NCI-H2107 (cell line): Measurements from ENCODE around the gene EPHB2.

Source experiments
- DNase-seq: peaks from one replicate; lab custom pipeline; 2025; lab: John Stamatoyannopoulos, UW

Gene EPHB2

DNA sequence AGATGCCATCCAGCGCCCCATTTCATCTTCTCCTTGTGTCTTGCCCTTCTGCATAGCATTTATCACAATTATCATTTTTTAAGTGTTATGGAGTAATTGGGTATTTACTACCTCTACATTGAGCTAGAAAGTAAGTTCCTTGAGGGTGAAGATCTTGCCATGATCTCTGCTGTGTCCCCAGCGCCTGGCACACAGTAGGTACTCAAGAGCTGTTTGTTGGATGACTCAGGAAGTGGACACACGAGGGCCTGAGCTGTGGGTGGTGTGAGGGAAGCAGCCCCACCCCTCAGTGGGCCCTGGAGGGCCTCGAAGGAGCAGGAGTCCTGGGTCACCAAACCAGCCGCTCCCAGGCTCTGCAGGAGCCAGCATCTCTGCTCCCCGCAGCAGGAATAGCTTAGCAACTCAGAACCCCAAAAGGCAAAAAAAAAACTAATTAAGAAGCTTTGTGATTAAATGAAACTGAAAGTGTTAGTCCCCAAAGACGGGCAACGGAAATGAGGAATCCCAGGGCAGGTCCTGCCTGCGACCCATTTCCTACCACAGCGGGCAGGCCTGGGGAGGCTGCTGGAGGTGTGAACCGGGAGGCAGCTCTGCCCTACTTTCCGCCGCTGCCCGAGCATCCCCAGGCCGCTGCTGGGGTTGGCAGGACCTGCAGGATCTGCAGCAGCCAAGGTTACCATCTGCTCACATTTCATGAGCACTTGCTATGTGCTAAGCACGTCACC lies 174.3 kb downstream of the EPHB2 start:
- DNase-seq: no peak

DNA sequence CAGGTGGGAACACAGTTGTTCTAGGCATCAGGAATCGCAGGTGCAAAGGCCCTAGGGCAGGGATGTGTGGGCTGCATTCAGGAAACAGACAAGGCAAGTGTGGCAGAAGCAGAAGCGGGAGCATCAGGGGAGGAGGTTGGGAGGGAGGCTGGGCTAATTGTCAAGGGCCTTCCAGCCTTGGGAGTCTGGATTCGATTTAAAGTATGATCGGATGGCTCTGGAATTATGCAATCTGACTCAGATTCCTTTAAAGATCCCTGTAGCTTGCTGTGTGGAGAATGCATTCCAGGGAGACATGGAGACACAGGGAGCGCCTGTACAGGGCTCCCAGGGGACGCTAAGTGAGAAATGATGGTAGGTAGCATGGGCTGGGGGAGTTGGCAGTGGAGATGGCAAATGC lies 175.6 kb downstream of the EPHB2 start:
- no peak for DNase-seq

DNA sequence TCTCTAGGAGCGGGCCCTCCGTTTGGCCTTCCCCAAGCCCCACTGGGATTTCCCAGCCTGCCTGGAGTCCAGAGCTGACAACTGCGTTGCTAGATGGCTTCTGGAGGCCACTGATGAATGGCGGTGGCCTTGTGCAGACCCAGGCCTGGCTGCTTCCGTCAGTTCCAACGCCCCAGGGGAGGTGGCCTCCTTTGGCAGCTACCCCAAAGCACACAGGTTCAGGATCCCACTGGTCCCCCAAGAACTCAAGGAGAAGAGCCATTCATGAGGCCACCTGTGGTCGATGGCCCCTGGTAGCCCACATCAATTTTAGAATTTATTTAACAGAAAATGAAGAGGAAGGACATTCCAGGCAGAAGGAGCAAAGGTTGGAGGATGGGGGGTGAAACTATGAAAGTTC lies 176.9 kb downstream of the EPHB2 start:
- DNase-seq: no peak

DNA sequence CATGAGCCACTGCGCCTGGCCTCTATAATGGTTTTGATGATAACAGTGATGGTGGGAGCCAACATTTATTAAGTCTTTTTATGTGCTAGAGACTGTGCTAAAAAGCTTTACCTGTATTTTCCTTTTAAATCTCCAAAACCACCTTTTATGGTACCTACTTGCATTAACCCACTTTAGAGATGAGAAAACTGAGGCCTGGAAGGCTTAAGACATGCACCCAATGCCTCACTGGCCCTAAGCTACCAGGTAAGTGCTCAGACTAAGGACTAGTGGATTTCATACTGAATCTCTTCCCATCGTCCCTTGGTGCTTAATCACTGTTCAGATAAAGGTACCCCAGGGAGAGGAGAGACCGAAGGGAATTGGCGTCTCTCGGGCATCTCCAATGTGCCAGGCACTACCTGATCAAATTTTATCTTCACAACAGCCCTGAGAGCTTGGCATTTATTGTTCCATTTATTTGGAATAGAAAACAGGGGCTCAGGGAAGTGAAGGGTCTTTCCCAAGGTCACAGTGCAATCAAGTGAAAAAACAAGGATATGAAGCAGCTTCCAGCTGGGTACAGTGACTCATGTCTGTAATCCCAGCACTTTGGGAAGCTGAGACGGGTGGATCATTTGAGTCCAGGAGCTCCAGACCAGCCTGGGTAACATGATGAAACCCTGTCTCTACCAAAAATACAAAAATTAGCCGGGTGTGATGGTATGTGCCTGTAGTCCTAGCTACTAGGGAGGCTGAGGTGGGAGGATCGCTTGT lies 177.9 kb downstream of the EPHB2 start:
- no peak for DNase-seq

DNA sequence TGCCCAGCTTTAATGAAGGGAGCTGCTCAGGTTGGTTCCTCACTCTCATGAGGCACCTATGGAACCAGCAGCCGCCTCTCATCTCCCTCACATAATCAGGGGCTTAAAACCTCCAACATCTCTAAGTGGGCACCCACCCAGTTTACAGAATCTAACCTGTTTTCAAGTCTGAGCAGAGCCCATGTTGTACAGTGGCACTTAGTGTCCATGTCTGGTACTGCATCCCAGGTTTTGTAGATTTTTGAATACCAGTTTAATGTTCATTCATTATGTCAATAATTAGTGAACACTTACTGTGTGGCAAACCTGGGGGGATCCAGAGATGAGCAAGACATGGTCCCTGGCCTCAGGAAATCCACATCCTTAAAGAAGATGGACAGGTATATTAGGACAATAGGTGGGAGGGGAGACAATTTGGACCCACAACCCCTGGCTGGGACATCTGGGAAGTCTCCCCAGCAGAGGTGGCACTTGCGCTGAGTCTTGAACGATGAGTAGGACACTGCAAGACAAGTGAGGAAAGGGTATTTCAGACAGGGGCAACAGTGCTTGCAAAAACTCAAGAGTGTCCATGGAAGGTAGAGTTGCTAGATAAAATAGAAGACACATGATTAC lies 178.7 kb downstream of the EPHB2 start:
- no peak for DNase-seq

DNA sequence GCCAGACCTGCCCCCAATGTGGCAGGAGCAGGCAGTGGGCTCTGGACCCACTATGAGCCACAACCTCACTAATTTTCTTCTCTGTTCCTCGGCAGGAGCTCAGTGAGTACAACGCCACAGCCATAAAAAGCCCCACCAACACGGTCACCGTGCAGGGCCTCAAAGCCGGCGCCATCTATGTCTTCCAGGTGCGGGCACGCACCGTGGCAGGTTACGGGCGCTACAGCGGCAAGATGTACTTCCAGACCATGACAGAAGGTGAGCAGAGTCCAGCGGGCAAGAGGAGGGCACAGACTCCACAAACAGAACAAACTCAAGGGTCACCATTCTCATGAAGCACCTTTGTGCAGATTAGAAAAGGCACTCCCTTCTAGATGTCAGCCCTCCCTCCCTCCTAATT lies 182.2 kb downstream of the EPHB2 start:
- DNase-seq: no peak

DNA sequence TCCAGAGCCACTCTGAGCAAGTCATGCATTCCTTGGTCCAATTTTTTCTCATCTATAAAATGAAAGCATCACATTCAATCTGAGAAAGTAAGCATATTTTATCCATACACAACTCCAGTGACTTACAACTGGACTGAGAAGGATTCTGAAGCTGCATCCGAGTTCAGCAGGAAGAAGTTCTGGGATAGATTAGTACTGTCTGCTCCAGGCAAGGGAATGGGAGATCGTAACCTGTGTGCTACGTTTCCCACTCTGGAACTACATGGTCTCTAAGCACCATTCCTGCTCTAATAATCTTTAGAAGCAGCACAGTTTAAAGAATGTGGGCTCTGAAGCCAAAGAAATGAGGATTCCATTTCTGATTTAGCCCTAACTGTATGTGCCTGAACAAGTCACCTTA lies 182.7 kb downstream of the EPHB2 start:
- DNase-seq: no peak

DNA sequence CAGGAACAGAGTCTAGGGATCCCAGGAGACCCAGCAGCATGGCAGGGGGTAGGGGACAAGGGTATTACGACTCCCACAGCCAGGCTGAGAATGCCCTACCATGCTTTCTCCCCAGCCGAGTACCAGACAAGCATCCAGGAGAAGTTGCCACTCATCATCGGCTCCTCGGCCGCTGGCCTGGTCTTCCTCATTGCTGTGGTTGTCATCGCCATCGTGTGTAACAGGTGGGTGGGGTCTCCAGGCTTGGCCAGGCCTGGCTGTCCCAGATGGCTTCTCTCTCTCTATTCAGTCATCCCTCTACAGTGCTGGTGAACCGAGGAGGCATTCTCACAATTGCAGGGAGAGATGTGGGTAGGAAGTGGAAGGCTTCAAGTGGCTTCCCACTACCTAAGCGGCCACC lies 184.7 kb downstream of the EPHB2 start:
- no peak for DNase-seq

DNA sequence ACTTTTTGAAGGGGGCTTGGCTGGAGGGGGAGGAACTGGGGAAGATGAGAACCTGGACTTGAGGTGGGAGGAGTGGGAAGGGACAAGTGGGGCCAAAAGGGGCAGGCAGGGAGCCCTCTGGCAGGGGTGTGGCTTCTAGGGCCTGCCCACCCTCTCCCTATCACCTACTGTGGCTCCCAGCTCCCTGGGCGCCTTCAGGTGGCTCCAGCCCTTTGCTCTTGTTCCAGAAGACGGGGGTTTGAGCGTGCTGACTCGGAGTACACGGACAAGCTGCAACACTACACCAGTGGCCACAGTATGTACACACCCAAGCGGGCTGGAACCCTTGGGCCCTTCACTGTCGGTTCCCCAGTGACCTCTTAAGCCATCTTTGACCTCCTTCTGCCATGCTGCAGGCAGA lies 185.5 kb downstream of the EPHB2 start:
- no peak for DNase-seq

DNA sequence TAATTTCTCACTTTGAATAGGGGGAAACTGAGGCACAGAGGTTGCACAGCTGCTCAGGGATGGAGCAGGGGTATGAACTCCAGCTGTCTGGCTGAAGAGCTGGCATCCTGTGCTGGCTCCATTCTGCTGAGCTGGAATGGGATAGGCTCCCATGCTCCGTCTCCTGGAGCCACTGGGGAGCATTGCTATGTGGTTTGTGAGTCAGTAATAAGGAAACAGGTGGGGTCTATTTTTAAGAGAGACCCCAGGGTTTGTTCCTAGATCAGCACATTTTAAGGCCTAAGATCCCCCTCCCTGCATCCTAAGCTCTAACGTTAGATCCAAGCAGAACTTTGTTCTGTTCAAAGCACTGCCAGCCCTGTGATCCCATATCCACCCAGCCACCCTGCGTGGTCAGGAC lies 189.8 kb downstream of the EPHB2 start:
- no peak for DNase-seq

DNA sequence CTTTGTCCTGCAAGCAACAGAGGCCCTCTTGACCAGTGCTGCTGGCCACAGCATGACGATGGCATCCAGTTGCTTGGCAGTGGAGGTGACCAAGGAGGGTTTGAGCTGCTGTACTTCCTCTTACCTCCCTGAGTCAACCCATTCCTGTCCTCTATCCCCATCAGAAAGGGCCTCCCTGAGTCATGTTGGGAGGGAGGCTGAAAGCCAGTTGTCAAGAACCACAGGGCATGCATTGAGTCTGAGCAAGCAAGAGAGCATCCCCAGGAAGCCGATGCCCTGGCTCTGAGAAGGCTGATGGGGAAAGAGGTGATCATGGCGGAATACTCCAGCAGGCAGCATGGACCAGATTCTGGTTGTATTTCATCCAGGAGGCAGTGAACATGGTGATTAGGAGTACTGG lies 192.5 kb downstream of the EPHB2 start:
- DNase-seq: no peak

DNA sequence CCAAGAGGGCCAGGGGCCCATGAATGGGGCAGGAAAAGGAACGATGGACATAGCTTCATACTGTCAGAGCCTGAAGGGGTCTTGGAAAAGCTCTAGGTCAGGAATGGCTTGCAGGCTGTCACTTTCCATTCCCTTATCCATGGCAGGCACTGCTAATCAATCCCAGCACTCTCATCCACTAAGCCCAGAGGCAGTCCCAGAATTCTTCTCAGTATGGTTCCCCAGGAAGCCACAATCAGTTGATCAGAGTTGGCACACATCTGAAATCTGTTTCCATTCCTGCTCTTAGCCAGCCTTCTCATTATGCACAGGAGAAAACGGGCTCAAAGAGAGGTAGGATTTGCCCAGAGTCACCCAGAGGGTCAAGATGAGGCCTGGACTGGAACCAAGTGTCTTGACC lies 196.3 kb downstream of the EPHB2 start:
- DNase-seq: no peak

DNA sequence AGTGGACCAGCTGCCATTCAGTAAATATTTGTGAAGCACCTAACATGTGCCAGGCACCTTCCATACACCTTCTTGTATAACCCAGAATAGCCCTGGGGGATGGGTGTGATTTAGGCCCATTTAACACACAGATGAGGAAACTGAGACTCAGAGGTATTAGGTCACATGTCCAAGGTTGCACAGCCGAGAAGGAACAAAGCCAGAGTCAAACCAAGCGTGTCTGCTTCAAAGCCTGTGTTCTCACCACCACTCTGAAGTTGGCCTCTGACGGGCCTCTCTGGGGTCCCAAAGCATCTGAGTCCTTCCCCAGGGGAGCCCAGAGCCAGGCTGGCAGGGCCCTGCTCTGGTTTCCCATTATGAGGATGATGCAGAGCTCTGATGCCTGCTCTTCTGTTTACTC lies 196.9 kb downstream of the EPHB2 start:
- no peak for DNase-seq

DNA sequence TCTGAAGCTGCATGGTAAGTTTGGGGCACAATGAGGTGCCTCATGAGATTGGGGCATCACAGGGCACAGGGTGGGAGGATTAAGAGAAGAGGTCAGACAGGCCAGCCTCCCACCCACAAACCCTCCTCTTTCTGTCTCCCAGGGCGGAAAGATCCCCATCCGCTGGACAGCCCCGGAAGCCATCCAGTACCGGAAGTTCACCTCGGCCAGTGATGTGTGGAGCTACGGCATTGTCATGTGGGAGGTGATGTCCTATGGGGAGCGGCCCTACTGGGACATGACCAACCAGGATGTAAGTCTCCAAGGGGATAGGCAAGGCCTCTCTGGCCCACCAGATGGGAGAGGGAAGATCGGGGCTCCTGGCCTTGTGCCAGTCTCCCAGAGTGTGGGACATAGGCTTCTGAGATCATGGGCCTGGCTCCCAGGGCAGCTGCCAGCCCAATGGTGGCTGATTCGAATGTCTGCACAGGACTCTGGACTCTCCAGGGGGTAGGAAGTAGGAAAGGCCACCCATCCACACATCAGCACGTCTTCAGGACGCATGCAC lies 198.3 kb downstream of the EPHB2 start:
- no peak for DNase-seq

DNA sequence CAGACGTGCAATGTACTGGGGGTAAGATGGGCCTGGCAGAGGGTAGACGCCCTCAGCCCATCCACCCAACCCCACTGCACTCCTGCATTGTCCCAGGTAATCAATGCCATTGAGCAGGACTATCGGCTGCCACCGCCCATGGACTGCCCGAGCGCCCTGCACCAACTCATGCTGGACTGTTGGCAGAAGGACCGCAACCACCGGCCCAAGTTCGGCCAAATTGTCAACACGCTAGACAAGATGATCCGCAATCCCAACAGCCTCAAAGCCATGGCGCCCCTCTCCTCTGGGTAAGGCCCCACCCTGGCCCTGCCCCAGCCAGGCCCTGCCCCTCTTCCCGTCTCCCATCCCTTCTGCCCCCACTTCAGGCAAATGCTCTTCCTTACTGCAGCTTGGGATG lies 199.6 kb downstream of the EPHB2 start:
- DNase-seq: no peak

DNA sequence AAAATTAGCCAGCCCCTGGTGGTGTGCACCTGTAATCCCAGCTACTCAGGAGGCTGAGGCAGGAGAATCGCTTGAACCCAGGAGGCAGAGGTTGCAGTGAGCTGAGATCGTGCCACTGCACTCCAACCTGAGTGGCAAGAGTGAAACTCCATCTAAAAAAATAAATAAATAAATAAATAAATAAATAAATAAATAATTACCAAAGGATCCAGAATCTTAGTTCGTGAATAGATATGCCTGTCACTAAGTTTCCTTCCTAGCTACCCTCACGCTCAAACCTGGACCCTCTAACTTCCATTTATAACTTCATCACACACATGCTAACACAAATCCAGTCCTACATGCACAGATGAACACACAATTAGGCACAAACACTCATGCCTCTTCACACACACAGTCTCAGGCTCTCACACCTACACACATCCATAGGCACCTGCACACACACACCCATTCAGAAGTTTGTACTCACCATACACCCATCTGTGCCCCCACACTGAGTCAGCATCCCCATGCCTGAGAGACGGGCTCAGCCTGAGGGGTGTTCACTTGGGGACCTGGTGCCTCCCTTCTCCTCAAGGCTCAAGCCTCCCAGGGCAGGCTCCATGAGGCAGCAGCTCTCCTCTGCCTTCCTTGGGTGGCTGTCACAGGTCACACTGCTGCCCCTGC lies 200.5 kb downstream of the EPHB2 start:
- no peak for DNase-seq

DNA sequence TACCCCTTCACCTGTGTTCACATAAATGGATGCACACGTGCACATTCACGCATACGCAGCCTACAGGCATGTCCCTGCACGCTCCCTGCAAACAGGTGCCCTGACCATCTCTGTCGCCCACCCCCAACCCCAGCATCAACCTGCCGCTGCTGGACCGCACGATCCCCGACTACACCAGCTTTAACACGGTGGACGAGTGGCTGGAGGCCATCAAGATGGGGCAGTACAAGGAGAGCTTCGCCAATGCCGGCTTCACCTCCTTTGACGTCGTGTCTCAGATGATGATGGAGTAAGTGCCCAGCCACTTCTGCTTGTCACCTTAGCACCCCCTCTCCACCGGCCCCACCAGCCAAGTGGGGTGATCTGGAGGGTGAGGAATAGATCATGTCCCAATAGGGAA lies 201.7 kb downstream of the EPHB2 start:
- DNase-seq: no peak

DNA sequence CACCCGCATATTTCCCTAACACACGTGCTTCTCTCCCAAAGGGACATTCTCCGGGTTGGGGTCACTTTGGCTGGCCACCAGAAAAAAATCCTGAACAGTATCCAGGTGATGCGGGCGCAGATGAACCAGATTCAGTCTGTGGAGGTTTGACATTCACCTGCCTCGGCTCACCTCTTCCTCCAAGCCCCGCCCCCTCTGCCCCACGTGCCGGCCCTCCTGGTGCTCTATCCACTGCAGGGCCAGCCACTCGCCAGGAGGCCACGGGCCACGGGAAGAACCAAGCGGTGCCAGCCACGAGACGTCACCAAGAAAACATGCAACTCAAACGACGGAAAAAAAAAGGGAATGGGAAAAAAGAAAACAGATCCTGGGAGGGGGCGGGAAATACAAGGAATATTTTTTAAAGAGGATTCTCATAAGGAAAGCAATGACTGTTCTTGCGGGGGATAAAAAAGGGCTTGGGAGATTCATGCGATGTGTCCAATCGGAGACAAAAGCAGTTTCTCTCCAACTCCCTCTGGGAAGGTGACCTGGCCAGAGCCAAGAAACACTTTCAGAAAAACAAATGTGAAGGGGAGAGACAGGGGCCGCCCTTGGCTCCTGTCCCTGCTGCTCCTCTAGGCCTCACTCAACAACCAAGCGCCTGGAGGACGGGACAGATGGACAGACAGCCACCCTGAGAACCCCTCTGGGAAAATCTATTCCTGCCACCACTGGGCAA lies 202.9 kb downstream of the EPHB2 start:
- no peak for DNase-seq

DNA sequence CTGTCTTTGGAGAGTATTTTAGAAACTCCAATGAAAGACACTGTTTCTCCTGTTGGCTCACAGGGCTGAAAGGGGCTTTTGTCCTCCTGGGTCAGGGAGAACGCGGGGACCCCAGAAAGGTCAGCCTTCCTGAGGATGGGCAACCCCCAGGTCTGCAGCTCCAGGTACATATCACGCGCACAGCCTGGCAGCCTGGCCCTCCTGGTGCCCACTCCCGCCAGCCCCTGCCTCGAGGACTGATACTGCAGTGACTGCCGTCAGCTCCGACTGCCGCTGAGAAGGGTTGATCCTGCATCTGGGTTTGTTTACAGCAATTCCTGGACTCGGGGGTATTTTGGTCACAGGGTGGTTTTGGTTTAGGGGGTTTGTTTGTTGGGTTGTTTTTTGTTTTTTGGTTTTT lies 203.5 kb downstream of the EPHB2 start:
- no peak for DNase-seq

DNA sequence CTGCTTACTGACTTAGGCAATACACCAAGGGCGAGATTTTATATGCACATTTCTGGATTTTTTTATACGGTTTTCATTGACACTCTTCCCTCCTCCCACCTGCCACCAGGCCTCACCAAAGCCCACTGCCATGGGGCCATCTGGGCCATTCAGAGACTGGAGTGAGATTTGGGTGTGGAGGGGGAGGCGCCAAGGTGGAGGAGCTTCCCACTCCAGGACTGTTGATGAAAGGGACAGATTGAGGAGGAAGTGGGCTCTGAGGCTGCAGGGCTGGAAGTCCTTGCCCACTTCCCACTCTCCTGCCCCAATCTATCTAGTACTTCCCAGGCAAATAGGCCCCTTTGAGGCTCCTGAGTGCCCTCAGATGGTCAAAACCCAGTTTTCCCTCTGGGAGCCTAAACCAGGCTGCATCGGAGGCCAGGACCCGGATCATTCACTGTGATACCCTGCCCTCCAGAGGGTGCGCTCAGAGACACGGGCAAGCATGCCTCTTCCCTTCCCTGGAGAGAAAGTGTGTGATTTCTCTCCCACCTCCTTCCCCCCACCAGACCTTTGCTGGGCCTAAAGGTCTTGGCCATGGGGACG lies 204.1 kb downstream of the EPHB2 start:
- DNase-seq: no peak

DNA sequence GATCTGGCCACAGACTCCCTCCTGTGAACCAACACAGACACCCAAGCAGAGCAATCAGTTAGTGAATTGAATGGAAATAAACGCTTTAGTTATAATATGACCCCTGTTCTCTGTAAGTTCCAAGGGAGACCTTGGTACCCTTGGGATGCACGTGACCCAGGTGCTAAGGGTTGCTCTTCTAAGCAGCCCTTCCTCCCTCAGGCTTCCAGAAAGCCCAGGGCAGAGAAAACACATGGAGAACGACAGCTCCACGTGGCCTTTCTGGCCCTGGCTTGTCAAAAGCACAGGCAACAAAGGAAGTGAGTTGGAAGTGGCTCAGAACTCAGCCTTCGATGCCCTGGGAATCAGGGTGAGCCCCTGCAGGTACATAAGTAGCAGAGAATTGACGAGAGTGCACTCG lies 204.6 kb downstream of the EPHB2 start:
- no peak for DNase-seq
